ENCODE data around the gene SLC22A13.
"Not testable (repeated sequence)": the region's sequence is repeated elsewhere in the genome, so short reads cannot be mapped to it uniquely, and the experiment has no call there.

SLC22A13 gene

DNA sequence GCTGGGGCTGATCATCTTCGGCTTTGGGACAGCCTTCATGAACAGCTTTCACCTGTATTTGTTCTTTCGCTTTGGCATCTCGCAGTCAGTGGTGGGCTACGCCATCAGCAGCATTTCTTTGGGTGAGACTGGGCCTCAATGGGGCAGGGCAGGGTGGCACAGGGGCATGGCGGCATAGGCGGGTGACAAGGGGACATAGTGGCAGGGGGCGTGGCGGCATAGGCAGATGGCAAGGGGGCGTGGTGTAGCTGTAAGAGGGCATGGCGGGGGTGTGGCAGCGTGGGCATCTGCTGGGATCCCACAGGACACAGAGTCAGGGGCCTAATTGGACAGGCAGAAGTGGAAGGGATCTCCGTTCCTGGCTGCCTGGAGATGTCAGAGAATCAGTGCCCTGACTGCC lies 42.0 kb downstream of the SLC22A13 start:
- DNase-seq: no peak

- no peak for DNase-seq
Observed at GRCh38 chr3:38308456-38308855, 42.8 kb downstream of the SLC22A13 start.

- DNase-seq: no peak
Observed at GRCh38 chr3:38311476-38311875, 45.9 kb downstream of the SLC22A13 start.

GRCh38 chr3:38311941-38312340 lies 46.3 kb downstream of the SLC22A13 start:
- no peak for DNase-seq

GRCh38 chr3:38312356-38312755 lies 46.7 kb downstream of the SLC22A13 start:
- no peak for DNase-seq

DNA sequence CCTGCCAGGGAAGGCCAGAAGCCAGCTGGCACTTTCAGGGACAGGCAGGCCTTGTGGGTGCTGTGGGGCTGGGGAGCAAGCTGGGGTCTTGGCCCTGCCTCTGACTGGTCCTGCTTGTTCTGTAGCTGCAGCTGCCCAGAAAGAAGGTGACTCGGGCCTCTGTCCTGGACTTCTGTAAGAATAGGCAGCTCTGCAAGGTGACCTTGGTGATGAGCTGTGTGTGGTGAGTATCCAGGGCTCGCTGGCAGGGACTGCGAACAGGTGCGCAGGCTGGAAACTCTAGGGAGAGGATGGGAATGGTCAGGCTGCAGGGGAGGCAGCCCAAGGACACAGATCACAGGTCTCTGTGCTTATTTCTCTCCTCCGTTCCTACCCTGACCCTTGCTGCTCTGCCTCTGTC lies 47.7 kb downstream of the SLC22A13 start:
- DNase-seq: no peak

- DNase-seq: no peak
Observed at GRCh38 chr3:38313695-38314094, 48.1 kb downstream of the SLC22A13 start.

- no peak for DNase-seq
Observed at GRCh38 chr3:38314112-38314763, 48.6 kb downstream of the SLC22A13 start.

GRCh38 chr3:38314764-38315487 lies 49.3 kb downstream of the SLC22A13 start:
- DNase-seq: no peak

- no peak for DNase-seq
Observed at GRCh38 chr3:38315488-38316230, 50.0 kb downstream of the SLC22A13 start.

- DNase-seq: no peak
Observed at GRCh38 chr3:38316356-38317191, 51.0 kb downstream of the SLC22A13 start.

GRCh38 chr3:38317192-38317759 lies 51.7 kb downstream of the SLC22A13 start:
- no peak for DNase-seq

GRCh38 chr3:38318766-38319671 lies 53.4 kb downstream of the SLC22A13 start:
- no peak for DNase-seq

GRCh38 chr3:38320638-38321037 lies 55.0 kb downstream of the SLC22A13 start:
- DNase-seq: not testable (repeated sequence)

DNA sequence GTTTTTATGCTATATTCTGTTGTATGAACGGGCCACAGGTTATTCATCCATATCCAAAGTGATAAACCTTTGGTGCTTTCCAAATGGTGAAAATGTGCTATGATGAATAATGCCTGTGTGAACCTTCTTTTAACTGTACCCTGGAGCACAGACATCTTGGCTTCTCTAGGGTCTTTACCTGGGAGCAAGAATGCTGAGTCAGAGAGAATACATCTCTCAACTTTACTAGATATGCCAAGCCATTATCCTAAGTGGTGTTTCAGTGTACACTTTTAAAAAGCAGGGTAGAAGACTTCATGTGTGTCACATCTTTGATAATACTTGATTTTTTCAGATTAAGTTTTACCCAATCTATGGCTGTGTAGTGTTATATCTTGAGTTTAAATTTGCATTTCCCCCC lies 57.4 kb downstream of the SLC22A13 start:
- DNase-seq: no peak

GRCh38 chr3:38325256-38325655 lies 59.6 kb downstream of the SLC22A13 start:
- DNase-seq: no peak

GRCh38 chr3:38327335-38328009 lies 61.9 kb downstream of the SLC22A13 start:
- DNase-seq: no peak
